Measurements from ENCODE around the gene DSG2. TPM values are rescaled to one million over a fixed set of nuclear protein-coding genes. Genes with fewer than 3 reads are reported as not detected.

Gene DSG2
- total RNA-seq (2014; rRNA removed; shearing (Covaris generic); ENCODE audit: low replicate concordance) = not detected in 2 replicates

GRCh38 chr18:31497836-31498573 is at the start of gene DSG2:
Gene DSG2 (plus strand): TSS chr18:31498177. CDS start chr18:31498252, 75 bp downstream.
- no peak for DNase-seq
- Histone ChIP-seq H4K20me1 (ENCODE audit: insufficient read depth, low read depth, low read length) (no peaks in the 10 kb centered on the region), H3K36me3 (ENCODE audit: insufficient read depth, low read length) (no peaks in the 10 kb centered on the region), H3K4me2 (ENCODE audit: low read depth, low read length, poor library complexity, severe bottlenecking) (peak within 1 kb of the TSS; percentile 76), H3K4me3 (ENCODE audit: low read length) (0 out of 2 replicates have a peak within 1 kb of the TSS, but pooled peaks have one; percentile 57), H3K4me1 (ENCODE audit: low read length) (peaks cover 30% of the 10 kb centered on the region), H3K79me2 (ENCODE audit: low read length) (no peaks in the 10 kb centered on the region), H3K9ac (ENCODE audit: low read length) (no peak within 1 kb of the TSS; the same call in 1 of the 2 replicates), H2AFZ (ENCODE audit: low read length) (peak within 1 kb of the TSS; percentile 73), H3K9me2 (replicated peaks; ENCODE audit: insufficient read depth, low read length) (no peaks in the 10 kb centered on the region), H3K9me3 (ENCODE audit: low read length) (no peaks in the 10 kb centered on the region), H3K27me3 (ENCODE audit: low read length) (no peaks in the 10 kb centered on the region), H3K27ac (ENCODE audit: low read length) (peak within 1 kb of the TSS; percentile 95)

- Histone ChIP-seq H4K20me1 (ENCODE audit: insufficient read depth, low read depth, low read length) (no peaks in the 10 kb centered on the region), H3K4me1 (ENCODE audit: low read length) (peaks cover 16% of the 10 kb centered on the region), H3K9me2 (replicated peaks; ENCODE audit: insufficient read depth, low read length) (no peaks in the 10 kb centered on the region), H3K9me3 (ENCODE audit: low read length) (no peaks in the 10 kb centered on the region), H3K79me2 (ENCODE audit: low read length) (no peaks in the 10 kb centered on the region), H3K36me3 (ENCODE audit: insufficient read depth, low read length) (no peaks in the 10 kb centered on the region), H3K4me3 (ENCODE audit: low read length) (no peak overlapping the region), H3K27ac (ENCODE audit: low read length) (no peak overlapping the region), H3K27me3 (ENCODE audit: low read length) (0 out of 2 replicates have a peak, but pooled peaks cover 3% of the 10 kb centered on the region), H3K4me2 (ENCODE audit: low read depth, low read length, poor library complexity, severe bottlenecking) (no peak overlapping the region), H2AFZ (ENCODE audit: low read length) (peak overlapping the region; percentile 64; the same call in 1 of the 2 replicates), H3K9ac (ENCODE audit: low read length) (no peak overlapping the region)
- DNase-seq = no peak
Measured at GRCh38 chr18:31450409-31450808, 47.6 kb upstream of the DSG2 start.

GRCh38 chr18:31451625-31452024 is 46.4 kb upstream of the DSG2 start:
- Histone ChIP-seq H3K36me3 (ENCODE audit: insufficient read depth, low read length) (no peaks in the 10 kb centered on the region), H4K20me1 (ENCODE audit: insufficient read depth, low read depth, low read length) (no peaks in the 10 kb centered on the region), H2AFZ (ENCODE audit: low read length) (peak overlapping the region; percentile 42; the same call in 1 of the 2 replicates), H3K9ac (ENCODE audit: low read length) (no peak overlapping the region), H3K27me3 (ENCODE audit: low read length) (0 out of 2 replicates have a peak, but pooled peaks cover 3% of the 10 kb centered on the region), H3K9me2 (replicated peaks; ENCODE audit: insufficient read depth, low read length) (no peaks in the 10 kb centered on the region), H3K9me3 (ENCODE audit: low read length) (no peaks in the 10 kb centered on the region), H3K27ac (ENCODE audit: low read length) (no peak overlapping the region), H3K4me2 (ENCODE audit: low read depth, low read length, poor library complexity, severe bottlenecking) (no peak overlapping the region), H3K79me2 (ENCODE audit: low read length) (no peaks in the 10 kb centered on the region), H3K4me1 (ENCODE audit: low read length) (peaks cover 16% of the 10 kb centered on the region), H3K4me3 (ENCODE audit: low read length) (no peak overlapping the region)
- DNase-seq = no peak

GRCh38 chr18:31454066-31454708 is 43.8 kb upstream of the DSG2 start:
- H3K4me1 ChIP-seq (ENCODE audit: low read length) = peaks cover 4% of the 10 kb centered on the region; the same call in 1 of the 2 replicates

DNA sequence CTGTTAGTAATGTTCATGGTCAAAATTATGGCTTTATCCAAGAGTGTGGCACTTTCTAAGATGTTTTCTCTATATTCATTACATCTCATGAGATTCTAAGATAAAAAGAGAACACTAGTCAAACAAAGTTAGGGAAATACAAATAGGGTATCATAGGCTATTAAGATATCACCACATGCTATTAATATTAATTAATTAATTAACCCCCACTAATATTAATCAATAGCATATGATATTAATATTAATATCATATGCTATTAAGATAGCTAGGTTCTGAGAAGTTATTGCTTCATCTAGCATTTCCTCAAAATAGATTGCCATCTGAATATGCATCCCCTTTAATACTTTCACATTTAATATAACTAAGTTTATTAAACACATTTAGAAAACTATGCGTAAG is 28.3 kb upstream of the DSG2 start:
- no peak for DNase-seq
- Histone ChIP-seq H3K27me3 (ENCODE audit: low read length) (no peaks in the 10 kb centered on the region), H3K9me2 (replicated peaks; ENCODE audit: insufficient read depth, low read length) (no peaks in the 10 kb centered on the region)

More at GRCh38 chr18:31454066-31454708, 43.8 kb upstream of the DSG2 start:
- no peak overlapping the region for H3K4me2 ChIP-seq (ENCODE audit: low read depth, low read length, poor library complexity, severe bottlenecking)
- H3K27me3 ChIP-seq (ENCODE audit: low read length) = 0 out of 2 replicates have a peak, but pooled peaks cover 3% of the 10 kb centered on the region
- no peaks in the 10 kb centered on the region for H3K9me3 ChIP-seq (ENCODE audit: low read length)
- no peak overlapping the region for H3K9ac ChIP-seq (ENCODE audit: low read length)
- no peak overlapping the region for H2AFZ ChIP-seq (ENCODE audit: low read length)
- H3K4me3 ChIP-seq (ENCODE audit: low read length) = no peak overlapping the region
- no peak for DNase-seq
- no peaks in the 10 kb centered on the region for H4K20me1 ChIP-seq (ENCODE audit: insufficient read depth, low read depth, low read length)
- no peak overlapping the region for H3K27ac ChIP-seq (ENCODE audit: low read length)
- no peaks in the 10 kb centered on the region for H3K79me2 ChIP-seq (ENCODE audit: low read length)
- no peaks in the 10 kb centered on the region for H3K9me2 ChIP-seq (replicated peaks; ENCODE audit: insufficient read depth, low read length)
- H3K36me3 ChIP-seq (ENCODE audit: insufficient read depth, low read length) = no peaks in the 10 kb centered on the region

GRCh38 chr18:31478688-31479087 is 19.3 kb upstream of the DSG2 start:
- DNase-seq = no peak
- H3K79me2 ChIP-seq (ENCODE audit: low read length) = no peaks in the 10 kb centered on the region
- no peak overlapping the region for H3K9ac ChIP-seq (ENCODE audit: low read length)
- H3K36me3 ChIP-seq (ENCODE audit: insufficient read depth, low read length) = no peaks in the 10 kb centered on the region
- no peaks in the 10 kb centered on the region for H3K9me2 ChIP-seq (replicated peaks; ENCODE audit: insufficient read depth, low read length)
- H3K4me3 ChIP-seq (ENCODE audit: low read length) = no peak overlapping the region
- H3K27ac ChIP-seq (ENCODE audit: low read length) = no peak overlapping the region
- peaks cover 35% of the 10 kb centered on the region for H3K4me1 ChIP-seq (ENCODE audit: low read length)
- no peaks in the 10 kb centered on the region for H3K9me3 ChIP-seq (ENCODE audit: low read length)
- H4K20me1 ChIP-seq (ENCODE audit: insufficient read depth, low read depth, low read length) = no peaks in the 10 kb centered on the region
- no peak overlapping the region for H2AFZ ChIP-seq (ENCODE audit: low read length)
- H3K27me3 ChIP-seq (ENCODE audit: low read length) = no peaks in the 10 kb centered on the region
- H3K4me2 ChIP-seq (ENCODE audit: low read depth, low read length, poor library complexity, severe bottlenecking) = no peak overlapping the region

More for the DNA sequence above, 28.3 kb upstream of the DSG2 start:
- H3K9me3 ChIP-seq (ENCODE audit: low read length) = no peaks in the 10 kb centered on the region
- H3K9ac ChIP-seq (ENCODE audit: low read length) = no peak overlapping the region
- peaks cover 7% of the 10 kb centered on the region for H3K4me1 ChIP-seq (ENCODE audit: low read length)
- H3K4me3 ChIP-seq (ENCODE audit: low read length) = no peak overlapping the region
- no peak overlapping the region for H2AFZ ChIP-seq (ENCODE audit: low read length)
- H3K79me2 ChIP-seq (ENCODE audit: low read length) = no peaks in the 10 kb centered on the region
- no peak overlapping the region for H3K4me2 ChIP-seq (ENCODE audit: low read depth, low read length, poor library complexity, severe bottlenecking)
- no peaks in the 10 kb centered on the region for H4K20me1 ChIP-seq (ENCODE audit: insufficient read depth, low read depth, low read length)
- no peaks in the 10 kb centered on the region for H3K36me3 ChIP-seq (ENCODE audit: insufficient read depth, low read length)
- no peak overlapping the region for H3K27ac ChIP-seq (ENCODE audit: low read length)

DNA sequence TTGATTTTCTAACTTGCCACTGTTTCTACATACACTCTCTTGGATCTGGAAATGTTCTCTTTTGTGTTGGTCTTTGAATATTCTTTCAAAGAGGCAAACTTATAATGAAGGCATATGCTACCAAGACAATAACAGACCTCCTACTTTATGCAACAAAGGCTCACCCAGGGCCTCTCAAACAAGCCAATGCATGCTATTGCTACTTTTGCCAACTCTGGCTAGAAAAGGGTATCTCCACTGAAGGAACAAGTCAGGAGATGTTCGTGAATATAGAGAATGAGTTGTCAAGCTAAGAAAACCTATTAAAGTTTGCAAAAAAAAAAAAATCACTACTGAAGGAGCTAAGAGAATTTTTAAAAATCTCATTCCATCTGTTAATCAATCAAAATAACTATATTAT is 15.9 kb upstream of the DSG2 start:
- DNase-seq = no peak
- Histone ChIP-seq H3K4me1 (ENCODE audit: low read length) (peaks cover 36% of the 10 kb centered on the region), H3K79me2 (ENCODE audit: low read length) (no peaks in the 10 kb centered on the region), H4K20me1 (ENCODE audit: insufficient read depth, low read depth, low read length) (no peaks in the 10 kb centered on the region), H3K9me3 (ENCODE audit: low read length) (no peaks in the 10 kb centered on the region), H3K4me2 (ENCODE audit: low read depth, low read length, poor library complexity, severe bottlenecking) (no peak overlapping the region), H3K4me3 (ENCODE audit: low read length) (no peak overlapping the region), H3K36me3 (ENCODE audit: insufficient read depth, low read length) (no peaks in the 10 kb centered on the region), H3K9me2 (replicated peaks; ENCODE audit: insufficient read depth, low read length) (no peaks in the 10 kb centered on the region), H3K27me3 (ENCODE audit: low read length) (no peaks in the 10 kb centered on the region), H3K9ac (ENCODE audit: low read length) (no peak overlapping the region), H2AFZ (ENCODE audit: low read length) (0 out of 2 replicates have a peak overlapping the region, but pooled peaks have one; percentile 51), H3K27ac (ENCODE audit: low read length) (no peak overlapping the region)

GRCh38 chr18:31483396-31483795 is 14.6 kb upstream of the DSG2 start:
- Histone ChIP-seq H3K79me2 (ENCODE audit: low read length) (no peaks in the 10 kb centered on the region), H3K9me3 (ENCODE audit: low read length) (no peaks in the 10 kb centered on the region), H3K9ac (ENCODE audit: low read length) (no peak overlapping the region), H3K27ac (ENCODE audit: low read length) (no peak overlapping the region), H2AFZ (ENCODE audit: low read length) (peak overlapping the region; percentile 14; the same call in 1 of the 2 replicates), H3K27me3 (ENCODE audit: low read length) (no peaks in the 10 kb centered on the region), H3K4me2 (ENCODE audit: low read depth, low read length, poor library complexity, severe bottlenecking) (no peak overlapping the region), H3K4me3 (ENCODE audit: low read length) (no peak overlapping the region), H3K9me2 (replicated peaks; ENCODE audit: insufficient read depth, low read length) (no peaks in the 10 kb centered on the region), H3K4me1 (ENCODE audit: low read length) (peaks cover 28% of the 10 kb centered on the region), H4K20me1 (ENCODE audit: insufficient read depth, low read depth, low read length) (no peaks in the 10 kb centered on the region), H3K36me3 (ENCODE audit: insufficient read depth, low read length) (no peaks in the 10 kb centered on the region)
- no peak for DNase-seq

All from Karpas-422 (cell line).